Epidermal melanocyte (primary cell): ENCODE data around the gene GLIS1.
"Not testable (repeated sequence)": the region's sequence is repeated elsewhere in the genome, so short reads cannot be mapped to it uniquely, and the experiment has no call there.

Experiments
- DNase-seq: peaks from one replicate; pipeline ENCODE4 v3.0.0; 2011; ENCODE audit warnings: low spot score; ENCODE audit not compliant: insufficient read length

GLIS1 gene

GRCh38 chr1:53654216-53655210, 84.5 kb downstream of the GLIS1 start:
- no peak for DNase-seq

GRCh38 chr1:53653631-53654030, 85.3 kb downstream of the GLIS1 start:
- no peak for DNase-seq

- no peak for DNase-seq
Observed at GRCh38 chr1:53653200-53653575, 85.8 kb downstream of the GLIS1 start.

- DNase-seq: no peak
Observed at GRCh38 chr1:53652441-53653199, 86.3 kb downstream of the GLIS1 start.

- no peak for DNase-seq
Observed at GRCh38 chr1:53651356-53651755, 87.6 kb downstream of the GLIS1 start.

- DNase-seq: no peak
Observed at GRCh38 chr1:53648516-53648915, 90.4 kb downstream of the GLIS1 start.

GRCh38 chr1:53647915-53648314, 91.0 kb downstream of the GLIS1 start:
- DNase-seq: not testable (repeated sequence)

- DNase-seq: no peak
Observed at GRCh38 chr1:53646732-53647131, 92.2 kb downstream of the GLIS1 start.

- no peak for DNase-seq
Observed at GRCh38 chr1:53645690-53646078, 93.3 kb downstream of the GLIS1 start.

GRCh38 chr1:53644909-53645689, 93.9 kb downstream of the GLIS1 start:
- no peak for DNase-seq

- no peak for DNase-seq
Observed at GRCh38 chr1:53644496-53644895, 94.5 kb downstream of the GLIS1 start.

- no peak for DNase-seq
Observed at GRCh38 chr1:53643881-53644390, 95.0 kb downstream of the GLIS1 start.

- no peak for DNase-seq
Observed at GRCh38 chr1:53643041-53643880, 95.7 kb downstream of the GLIS1 start.

- DNase-seq: no peak
Observed at GRCh38 chr1:53642607-53643006, 96.4 kb downstream of the GLIS1 start.

- no peak for DNase-seq
Observed at GRCh38 chr1:53642215-53642555, 96.8 kb downstream of the GLIS1 start.

- DNase-seq: no peak
Observed at GRCh38 chr1:53641481-53642214, 97.3 kb downstream of the GLIS1 start.

- DNase-seq: no peak
Observed at GRCh38 chr1:53640701-53641075, 98.3 kb downstream of the GLIS1 start.

GRCh38 chr1:53639996-53640700, 98.8 kb downstream of the GLIS1 start:
- no peak for DNase-seq

GRCh38 chr1:53639251-53639763, 99.7 kb downstream of the GLIS1 start:
- DNase-seq: no peak
